SK-N-SH (cell line): ENCODE results near the gene KCNQ5.

Experiments
- EP300 ChIP-seq, 2 experiments: IDR thresholded peaks; 2 replicates each; pipeline versions ENCODE4 v1.4.0 to v1.6.1; 2012; ENCODE audit warnings: borderline replicate concordance in 1 of 2, low read depth in 1 of 2, low read length in 1 of 2
- NFIC ChIP-seq: IDR thresholded peaks from 2 replicates; pipeline ENCODE4 v1.4.0; 2012; ENCODE audit warnings: borderline replicate concordance
- NRF1 ChIP-seq: IDR thresholded peaks from 2 replicates; pipeline ENCODE4 v1.6.1; 2012; ENCODE audit warnings: low read depth, mild to moderate bottlenecking, low read length
- POLR2AphosphoS5 ChIP-seq: IDR thresholded peaks from 2 replicates; pipeline ENCODE4 v1.6.1; 2012; ENCODE audit warnings: low read depth, low read length
- RFX5 ChIP-seq: IDR thresholded peaks from 2 replicates; pipeline ENCODE4 v1.6.1; 2012; ENCODE audit warnings: mild to moderate bottlenecking, improper control_type of control experiment, low read length
- SMC3 ChIP-seq: IDR thresholded peaks from 2 replicates; pipeline ENCODE4 v1.6.1; 2012; ENCODE audit warnings: low read depth, low read length, improper control_type of control experiment
- TAF1 ChIP-seq: IDR thresholded peaks from 2 replicates; pipeline ENCODE4 v1.6.1; 2012; ENCODE audit warnings: low read depth, mild to moderate bottlenecking, low read length, moderate library complexity, borderline replicate concordance
- TCF12 ChIP-seq: IDR thresholded peaks from 2 replicates; pipeline ENCODE4 v1.4.0; 2012
- TEAD4 ChIP-seq: IDR thresholded peaks from 2 replicates; pipeline ENCODE4 v1.4.0; 2012; ENCODE audit warnings: mild to moderate bottlenecking, borderline replicate concordance; ENCODE audit not compliant: insufficient read depth
- YY1 ChIP-seq: IDR thresholded peaks from 2 replicates; pipeline ENCODE4 v1.4.0; 2012; ENCODE audit warnings: low read depth, mild to moderate bottlenecking
- TF ChIP-seq, protein P1 (sequence below): fragments of 200-600 bp; sonication (generic); IDR thresholded peaks from 2 replicates; pipeline ENCODE4 v1.6.1; 2017; ENCODE audit warnings: antibody characterized with exemption, mild to moderate bottlenecking, moderate library complexity
- TF ChIP-seq, protein P2 (sequence below): IDR thresholded peaks from 2 replicates; pipeline ENCODE4 v1.4.0; 2012; ENCODE audit warnings: low read depth, borderline replicate concordance
- TF ChIP-seq, protein P3 (sequence below): IDR thresholded peaks from 2 replicates; pipeline ENCODE4 v1.4.0; 2012; ENCODE audit warnings: low read depth
- TF ChIP-seq, protein P4 (sequence below): IDR thresholded peaks from 2 replicates; pipeline ENCODE4; 2012

DNA sequence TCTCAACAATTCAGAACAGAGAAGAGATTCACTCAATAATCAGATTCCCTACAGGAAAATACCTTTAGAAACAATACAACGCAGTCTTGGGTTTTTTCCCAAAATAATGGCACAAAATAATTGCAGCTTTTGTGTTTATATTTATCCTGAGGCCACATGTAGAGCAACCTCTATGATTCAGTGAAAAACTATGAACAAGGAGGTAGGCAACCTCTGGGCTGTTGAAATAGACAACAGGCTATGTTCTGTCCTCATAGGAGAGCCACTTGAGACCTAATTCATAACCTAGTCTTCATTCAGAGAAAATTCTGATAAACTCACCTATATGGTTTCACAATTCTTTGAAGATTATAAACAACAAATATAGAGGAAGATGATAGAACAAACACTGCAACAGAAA is 485.2 kb downstream of the KCNQ5 start:
- TF ChIP-seq, protein P1, sequence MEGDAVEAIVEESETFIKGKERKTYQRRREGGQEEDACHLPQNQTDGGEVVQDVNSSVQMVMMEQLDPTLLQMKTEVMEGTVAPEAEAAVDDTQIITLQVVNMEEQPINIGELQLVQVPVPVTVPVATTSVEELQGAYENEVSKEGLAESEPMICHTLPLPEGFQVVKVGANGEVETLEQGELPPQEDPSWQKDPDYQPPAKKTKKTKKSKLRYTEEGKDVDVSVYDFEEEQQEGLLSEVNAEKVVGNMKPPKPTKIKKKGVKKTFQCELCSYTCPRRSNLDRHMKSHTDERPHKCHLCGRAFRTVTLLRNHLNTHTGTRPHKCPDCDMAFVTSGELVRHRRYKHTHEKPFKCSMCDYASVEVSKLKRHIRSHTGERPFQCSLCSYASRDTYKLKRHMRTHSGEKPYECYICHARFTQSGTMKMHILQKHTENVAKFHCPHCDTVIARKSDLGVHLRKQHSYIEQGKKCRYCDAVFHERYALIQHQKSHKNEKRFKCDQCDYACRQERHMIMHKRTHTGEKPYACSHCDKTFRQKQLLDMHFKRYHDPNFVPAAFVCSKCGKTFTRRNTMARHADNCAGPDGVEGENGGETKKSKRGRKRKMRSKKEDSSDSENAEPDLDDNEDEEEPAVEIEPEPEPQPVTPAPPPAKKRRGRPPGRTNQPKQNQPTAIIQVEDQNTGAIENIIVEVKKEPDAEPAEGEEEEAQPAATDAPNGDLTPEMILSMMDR: no peak
- no peak for TF ChIP-seq EP300 (IDR thresholded peaks at IDR 0.05; ENCODE audit: borderline replicate concordance in 1 of 2, low read depth in 1 of 2, low read length in 1 of 2)
- TF ChIP-seq SMC3: no peak
- no peak for TF ChIP-seq TCF12
- no peak for TF ChIP-seq POLR2AphosphoS5
- TF ChIP-seq, protein P2, sequence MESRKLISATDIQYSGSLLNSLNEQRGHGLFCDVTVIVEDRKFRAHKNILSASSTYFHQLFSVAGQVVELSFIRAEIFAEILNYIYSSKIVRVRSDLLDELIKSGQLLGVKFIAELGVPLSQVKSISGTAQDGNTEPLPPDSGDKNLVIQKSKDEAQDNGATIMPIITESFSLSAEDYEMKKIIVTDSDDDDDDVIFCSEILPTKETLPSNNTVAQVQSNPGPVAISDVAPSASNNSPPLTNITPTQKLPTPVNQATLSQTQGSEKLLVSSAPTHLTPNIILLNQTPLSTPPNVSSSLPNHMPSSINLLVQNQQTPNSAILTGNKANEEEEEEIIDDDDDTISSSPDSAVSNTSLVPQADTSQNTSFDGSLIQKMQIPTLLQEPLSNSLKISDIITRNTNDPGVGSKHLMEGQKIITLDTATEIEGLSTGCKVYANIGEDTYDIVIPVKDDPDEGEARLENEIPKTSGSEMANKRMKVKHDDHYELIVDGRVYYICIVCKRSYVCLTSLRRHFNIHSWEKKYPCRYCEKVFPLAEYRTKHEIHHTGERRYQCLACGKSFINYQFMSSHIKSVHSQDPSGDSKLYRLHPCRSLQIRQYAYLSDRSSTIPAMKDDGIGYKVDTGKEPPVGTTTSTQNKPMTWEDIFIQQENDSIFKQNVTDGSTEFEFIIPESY: no peak
- no peak for TF ChIP-seq RFX5
- no peak for TF ChIP-seq NRF1
- TF ChIP-seq, protein P3, sequence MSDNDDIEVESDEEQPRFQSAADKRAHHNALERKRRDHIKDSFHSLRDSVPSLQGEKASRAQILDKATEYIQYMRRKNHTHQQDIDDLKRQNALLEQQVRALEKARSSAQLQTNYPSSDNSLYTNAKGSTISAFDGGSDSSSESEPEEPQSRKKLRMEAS: no peak
- no peak for TF ChIP-seq YY1
- TF ChIP-seq, protein P4, sequence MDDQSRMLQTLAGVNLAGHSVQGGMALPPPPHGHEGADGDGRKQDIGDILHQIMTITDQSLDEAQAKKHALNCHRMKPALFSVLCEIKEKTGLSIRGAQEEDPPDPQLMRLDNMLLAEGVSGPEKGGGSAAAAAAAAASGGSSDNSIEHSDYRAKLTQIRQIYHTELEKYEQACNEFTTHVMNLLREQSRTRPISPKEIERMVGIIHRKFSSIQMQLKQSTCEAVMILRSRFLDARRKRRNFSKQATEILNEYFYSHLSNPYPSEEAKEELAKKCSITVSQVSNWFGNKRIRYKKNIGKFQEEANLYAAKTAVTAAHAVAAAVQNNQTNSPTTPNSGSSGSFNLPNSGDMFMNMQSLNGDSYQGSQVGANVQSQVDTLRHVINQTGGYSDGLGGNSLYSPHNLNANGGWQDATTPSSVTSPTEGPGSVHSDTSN: no peak
- no peak for TF ChIP-seq TAF1
- no peak for TF ChIP-seq TEAD4
- no peak for TF ChIP-seq NFIC
